ENCODE data around the gene MARK2.
A peak's percentile ranks its signal among the peaks of the same experiment; 100 is the strongest.

MARK2 gene

GRCh38 chr11:63887386-63887999 is 48.6 kb downstream of the MARK2 start:
- ATAC-seq: peak; percentile 23; the same call in 2 of the 3 replicates
- TF ChIP-seq TCF4 (CRISPR knock-in tag; IDR thresholded peaks at IDR 0.05; ENCODE audit: borderline replicate concordance): no peak
- no peak for TF ChIP-seq ZFP3 (CRISPR knock-in tag; IDR thresholded peaks at IDR 0.05)
- TF ChIP-seq ZFP30 (CRISPR knock-in tag; IDR thresholded peaks at IDR 0.05): no peak
- no peak for TF ChIP-seq PATZ1 (CRISPR knock-in tag; IDR thresholded peaks at IDR 0.05; ENCODE audit: borderline replicate concordance)
- TF ChIP-seq CREB5 (CRISPR knock-in tag; IDR thresholded peaks at IDR 0.05; ENCODE audit: low read depth): no peak
- no peak for TF ChIP-seq POU6F1 (CRISPR knock-in tag; IDR thresholded peaks at IDR 0.05; ENCODE audit: borderline replicate concordance, low read depth)
- no peak for TF ChIP-seq ZNF70 (CRISPR knock-in tag; IDR thresholded peaks at IDR 0.05)

- no peak for TF ChIP-seq TSHZ2 (CRISPR knock-in tag; IDR thresholded peaks at IDR 0.05)
- TF ChIP-seq ZNF70 (CRISPR knock-in tag; IDR thresholded peaks at IDR 0.05): no peak
- no peak for TF ChIP-seq GLIS3 (CRISPR knock-in tag; IDR thresholded peaks at IDR 0.05)
- TF ChIP-seq POU6F1 (CRISPR knock-in tag; IDR thresholded peaks at IDR 0.05; ENCODE audit: borderline replicate concordance, low read depth): no peak
- TF ChIP-seq CREB5 (CRISPR knock-in tag; IDR thresholded peaks at IDR 0.05; ENCODE audit: low read depth): no peak
- no peak for TF ChIP-seq PPARA (CRISPR knock-in tag; IDR thresholded peaks at IDR 0.05; ENCODE audit: borderline replicate concordance)
- TF ChIP-seq ZNF8 (CRISPR knock-in tag; IDR thresholded peaks at IDR 0.05): no peak
- no peak for TF ChIP-seq TOX (CRISPR knock-in tag; IDR thresholded peaks at IDR 0.05; ENCODE audit: borderline replicate concordance)
- no peak for TF ChIP-seq TCF4 (CRISPR knock-in tag; IDR thresholded peaks at IDR 0.05; ENCODE audit: borderline replicate concordance)
- no peak for TF ChIP-seq OSR1 (CRISPR knock-in tag; IDR thresholded peaks at IDR 0.05)
- no peak for TF ChIP-seq RARB (CRISPR knock-in tag; IDR thresholded peaks at IDR 0.05)
- TF ChIP-seq CSRNP3 (CRISPR knock-in tag; IDR thresholded peaks at IDR 0.05): no peak
- TF ChIP-seq CSDC2 (CRISPR knock-in tag; IDR thresholded peaks at IDR 0.05): no peak
- no peak for TF ChIP-seq ARNTL (CRISPR knock-in tag; IDR thresholded peaks at IDR 0.05; ENCODE audit: borderline replicate concordance, low read depth)
- no peak for TF ChIP-seq BACH2 (CRISPR knock-in tag; IDR thresholded peaks at IDR 0.05; ENCODE audit: borderline replicate concordance)
- peak; percentile 48 for ATAC-seq
These were observed 49.5 kb downstream of the MARK2 start for GRCh38 chr11:63888170-63889086.
